HG02870 (cell line): ENCODE data around the gene GPATCH1.

ENCODE experiments used
- ATAC-seq: cut with Tn5 transposase; IDR thresholded peaks from one replicate; pipeline ENCODE4 v1.9.1; 2021; ENCODE audit warnings: mild to moderate bottlenecking, moderate library complexity; ENCODE audit not compliant: unreplicated experiment

GPATCH1 gene

DNA sequence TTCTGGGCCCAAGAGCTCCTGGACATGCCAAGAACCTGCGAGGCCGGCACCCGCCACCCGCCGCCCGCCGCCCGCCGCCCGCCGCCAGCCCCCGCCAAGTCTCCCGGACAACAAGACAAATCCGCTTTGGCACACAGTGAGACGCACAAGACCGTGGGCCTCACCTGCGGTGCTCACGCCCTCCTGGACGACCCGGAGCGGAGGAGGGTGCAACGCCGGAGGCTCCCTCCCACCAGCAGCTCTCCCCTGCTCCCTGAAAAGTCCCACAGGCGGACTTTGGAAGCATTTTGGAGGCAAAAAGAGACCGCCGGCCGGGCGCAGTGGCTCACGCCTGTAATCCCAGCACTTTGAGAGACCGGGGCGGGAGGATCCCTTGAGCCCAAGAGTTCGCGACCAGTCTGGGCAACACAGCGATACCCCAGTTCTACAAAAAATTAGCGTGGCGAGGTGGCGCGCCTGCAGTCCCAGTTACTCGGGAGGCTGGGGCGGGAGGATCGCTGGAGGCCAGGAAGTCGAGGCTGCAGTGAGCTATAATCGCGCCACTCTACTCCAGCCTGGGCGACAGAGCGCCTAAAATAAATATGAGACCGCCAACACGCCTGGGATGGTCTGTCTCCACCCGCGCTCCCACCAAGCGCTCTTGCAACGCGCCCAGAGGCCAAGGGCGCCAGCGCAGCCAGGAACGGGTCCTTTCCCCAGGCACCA lies 17.1 kb upstream of the GPATCH1 start:
- ATAC-seq: no peak

DNA sequence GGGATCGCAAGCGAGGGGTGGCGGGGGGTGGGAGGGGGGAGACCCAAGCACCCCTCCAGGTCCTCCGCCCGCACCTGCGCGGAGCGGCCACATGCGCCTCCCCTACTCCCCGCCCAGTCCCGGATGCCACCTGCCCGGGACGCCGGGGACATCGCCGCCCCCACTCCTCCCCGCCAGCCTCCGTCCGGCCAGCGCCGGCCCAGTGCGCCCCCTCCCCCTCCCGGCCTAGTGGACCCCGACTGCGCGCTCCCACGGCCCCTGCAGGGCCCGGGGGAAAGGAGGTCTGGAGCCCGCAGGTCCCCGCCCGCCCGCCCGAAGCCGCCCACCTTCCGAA lies 16.6 kb upstream of the GPATCH1 start:
- peak; percentile 34 for ATAC-seq

DNA sequence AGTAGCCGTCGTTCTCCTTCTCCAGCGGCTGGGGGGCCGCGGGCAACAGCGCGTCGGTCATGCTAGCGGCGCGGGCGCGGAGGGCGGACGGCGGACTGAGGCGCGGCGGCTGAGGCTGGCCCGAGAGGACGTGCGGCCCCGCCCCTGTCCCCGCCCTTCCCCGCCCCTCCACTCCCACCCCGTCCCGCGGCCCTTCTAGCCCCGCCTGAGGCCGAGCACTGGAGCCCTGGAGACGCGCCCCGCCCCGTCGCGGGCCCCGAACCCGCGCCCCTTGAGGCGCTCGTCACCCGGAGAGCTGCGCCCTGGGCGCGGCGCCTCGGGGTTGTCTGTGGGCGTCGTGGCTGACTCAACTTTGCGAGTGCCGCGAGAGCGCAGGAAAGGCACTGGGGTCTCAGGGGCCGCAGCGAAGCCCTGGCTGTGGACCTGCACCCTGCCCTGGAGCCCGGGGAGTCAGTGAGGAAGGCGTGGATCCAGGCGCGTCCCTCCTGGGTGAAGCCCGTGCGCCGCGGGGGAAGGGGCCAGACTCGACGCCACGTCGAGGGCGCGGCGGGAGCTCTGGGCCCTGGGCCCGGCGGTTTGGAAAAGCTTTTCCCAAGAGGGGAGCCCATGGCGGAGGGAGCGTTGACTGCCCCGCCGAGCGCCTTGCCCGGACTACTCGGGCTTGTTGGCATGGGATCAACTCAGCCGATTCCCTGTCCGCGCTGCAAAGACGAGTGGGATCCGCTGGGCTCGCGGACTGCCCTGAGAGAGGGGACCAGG lies 16.0 kb upstream of the GPATCH1 start, which contains the start of gene RHPN2:
TSS of gene RHPN2 (minus strand) at position 97 of the 759 bp plus-strand sequence. CDS start at position 61, 36 bp downstream.
- peak; percentile 74 for ATAC-seq

DNA sequence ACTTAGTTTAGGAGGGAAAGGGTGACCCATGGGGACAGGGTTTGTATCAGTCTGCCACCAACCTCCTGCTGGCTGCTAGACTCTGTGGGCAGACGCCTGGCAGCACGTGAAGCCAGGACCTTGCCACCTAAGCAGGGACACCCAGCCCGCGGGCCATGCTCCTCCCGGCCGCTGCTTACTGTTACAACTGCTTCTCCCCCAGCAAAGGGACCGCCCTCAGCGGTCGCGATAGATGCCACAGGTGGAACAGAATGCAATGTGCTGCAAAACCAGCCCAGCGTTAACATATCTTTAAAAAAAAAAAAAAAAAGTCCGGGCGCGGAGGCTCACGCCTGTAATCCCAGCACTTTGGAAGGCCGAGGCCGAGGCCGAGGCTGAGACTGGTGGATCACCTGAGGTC lies 14.4 kb upstream of the GPATCH1 start:
- ATAC-seq: no peak

GRCh38 chr19:33067121-33067520 lies 13.9 kb upstream of the GPATCH1 start:
- ATAC-seq: no peak

DNA sequence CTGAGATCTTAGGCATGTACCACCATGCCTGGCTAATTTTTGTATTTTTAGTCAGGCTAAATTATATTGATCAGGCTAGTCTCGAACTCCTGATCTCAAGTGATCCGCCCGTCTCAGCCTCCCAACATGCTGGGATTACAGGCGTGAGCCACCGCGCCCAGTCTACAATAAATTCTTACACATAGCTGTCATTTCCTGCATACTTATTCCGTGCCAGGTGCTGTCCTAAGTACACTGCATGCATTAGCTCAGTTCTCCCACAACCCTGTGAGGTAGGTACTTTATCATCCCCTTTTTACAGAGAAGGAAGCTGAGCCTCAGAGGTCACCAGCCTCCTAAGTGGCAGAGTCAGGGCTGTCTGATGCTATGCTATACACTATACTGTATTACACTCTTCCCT lies 9.1 kb upstream of the GPATCH1 start:
- ATAC-seq: no peak

DNA sequence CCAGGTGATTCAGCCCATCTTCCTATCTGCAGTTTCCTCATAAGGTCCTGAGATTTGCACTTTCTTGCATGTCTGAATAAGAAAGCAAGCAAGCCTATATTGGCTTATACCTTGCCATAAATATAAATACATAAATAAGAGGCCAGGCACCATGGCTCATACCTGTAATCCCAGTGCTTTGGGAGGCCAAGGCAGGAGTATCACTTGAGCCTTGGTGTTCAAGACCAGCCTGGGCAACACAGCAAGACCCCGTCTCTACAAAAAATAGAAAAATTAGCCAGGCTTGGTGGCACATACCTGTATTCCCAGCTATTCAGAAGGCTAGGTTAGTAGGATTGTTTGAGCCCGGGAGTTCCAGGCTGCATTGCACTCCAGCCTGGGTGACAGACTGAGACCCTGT lies 5.5 kb upstream of the GPATCH1 start:
- no peak for ATAC-seq

GRCh38 chr19:33085570-33086128 lies 4.7 kb downstream of the GPATCH1 start:
- no peak for ATAC-seq

- ATAC-seq: no peak
Measured at GRCh38 chr19:33086955-33087354, 6.0 kb downstream of the GPATCH1 start.

DNA sequence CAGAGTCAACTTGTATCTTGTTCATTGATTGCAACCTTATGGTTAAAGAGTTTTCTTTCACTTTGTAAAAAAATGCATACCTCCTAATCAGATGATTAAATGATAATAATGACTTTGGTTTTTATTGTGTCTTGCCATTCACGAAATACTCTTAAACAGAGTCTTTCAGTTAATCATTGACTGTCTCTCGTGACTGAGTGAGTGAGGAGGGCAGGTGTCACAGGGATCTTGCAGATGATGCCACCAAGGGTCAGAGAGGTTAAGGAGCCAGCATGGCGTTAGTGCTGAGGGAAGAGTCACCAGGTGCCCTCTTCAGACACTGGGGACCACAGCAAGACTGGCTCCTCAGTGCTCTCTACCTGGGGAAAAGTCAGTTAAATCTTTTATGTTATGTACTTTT lies 8.0 kb downstream of the GPATCH1 start:
- ATAC-seq: no peak

DNA sequence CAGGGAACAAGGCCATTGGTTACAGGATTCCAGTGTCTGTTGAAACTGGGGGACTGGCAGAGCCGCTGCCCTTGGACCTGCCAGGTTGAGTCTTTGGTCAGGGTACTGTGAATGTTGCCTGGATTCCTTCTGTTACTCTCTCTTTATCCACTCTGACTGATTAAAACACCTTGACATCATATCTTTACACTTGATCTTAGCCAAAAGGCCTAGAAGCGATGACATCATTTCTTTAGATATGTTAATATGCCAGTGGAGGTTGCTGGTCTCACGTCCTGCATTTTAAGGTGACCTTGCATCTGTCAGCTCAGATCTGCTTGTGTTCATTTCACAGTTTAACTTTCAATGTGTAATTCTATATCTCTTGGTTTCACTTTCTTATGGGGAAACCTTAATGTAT lies 9.2 kb downstream of the GPATCH1 start:
- ATAC-seq: no peak

GRCh38 chr19:33093420-33094210 lies 12.6 kb downstream of the GPATCH1 start:
- ATAC-seq: no peak

- no peak for ATAC-seq
Measured at GRCh38 chr19:33094436-33095067, 13.6 kb downstream of the GPATCH1 start.

DNA sequence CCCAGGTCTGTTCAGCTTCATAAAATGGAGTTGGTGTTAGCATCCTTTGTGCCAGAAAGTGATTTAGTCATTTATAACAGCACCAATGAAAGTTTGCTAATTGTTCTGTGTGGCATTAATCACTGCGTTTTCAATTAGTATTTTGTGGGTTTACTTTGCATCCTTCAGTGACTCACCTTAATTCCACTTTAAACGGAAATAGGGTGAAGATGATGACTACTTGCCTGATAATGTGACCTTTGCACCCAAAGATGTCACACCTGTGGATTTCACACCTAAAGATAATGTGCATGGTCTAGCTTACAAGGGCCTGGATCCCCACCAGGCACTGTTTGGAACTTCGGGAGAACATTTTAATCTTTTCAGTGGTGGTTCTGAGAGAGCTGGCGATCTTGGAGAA lies 15.0 kb downstream of the GPATCH1 start:
- ATAC-seq: no peak

DNA sequence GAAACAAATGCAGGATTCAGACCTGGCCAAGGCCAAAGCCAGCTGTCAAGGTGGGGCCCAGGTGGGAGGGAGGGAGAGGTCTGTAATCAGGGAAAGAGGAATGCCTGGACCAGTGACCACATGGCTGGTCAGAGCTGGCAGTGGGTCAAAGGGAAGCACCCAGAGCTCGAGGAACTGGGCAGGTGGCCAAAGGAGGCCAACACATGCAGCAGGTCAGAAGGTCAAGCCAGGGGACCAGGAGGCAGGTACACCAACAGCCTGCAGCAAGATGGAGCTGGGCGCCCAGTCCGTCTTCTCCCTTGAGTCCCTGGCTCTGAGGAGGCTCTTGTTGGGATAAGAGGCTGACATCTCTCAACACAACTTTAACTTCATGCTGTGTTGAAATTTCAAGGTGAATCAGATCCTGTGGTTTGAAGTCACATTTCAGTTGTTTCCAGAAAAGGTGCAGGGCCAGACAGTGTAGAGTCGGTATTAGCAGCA lies 17.1 kb downstream of the GPATCH1 start:
- ATAC-seq: no peak

DNA sequence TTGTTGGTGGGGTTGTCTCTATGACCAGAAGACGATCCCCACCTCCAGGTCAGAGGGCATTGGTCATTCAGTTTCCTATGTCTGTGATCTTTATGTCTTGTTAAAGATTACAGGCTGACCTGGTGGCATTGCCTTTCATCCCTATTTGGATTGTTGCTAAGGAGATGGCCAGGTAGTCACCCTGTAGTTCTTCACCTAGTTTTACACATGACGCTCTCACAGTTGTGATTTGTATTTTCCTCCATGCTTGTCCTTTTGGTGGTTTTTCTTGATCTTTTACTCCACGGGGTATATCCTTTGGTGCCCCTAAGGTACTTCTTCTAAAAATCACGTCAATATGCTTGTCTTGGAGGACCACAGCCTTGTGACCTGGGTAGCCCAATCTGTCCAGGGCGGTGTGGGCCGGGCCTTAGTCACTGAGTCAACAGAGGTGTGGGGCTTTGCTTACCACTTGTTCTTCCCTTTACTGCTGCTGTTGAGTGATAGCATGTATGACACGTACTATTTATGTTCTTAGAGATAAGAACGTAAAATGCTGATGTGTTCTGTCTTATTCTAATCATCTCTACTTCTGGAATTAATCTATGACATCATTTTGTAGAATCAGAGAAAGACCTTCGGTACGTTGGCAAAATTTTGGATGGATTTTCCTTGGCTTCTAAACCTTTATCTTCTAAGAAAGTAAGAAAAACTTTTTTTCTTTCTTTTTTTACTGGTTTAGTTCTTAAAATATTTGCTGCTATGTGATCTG lies 20.1 kb downstream of the GPATCH1 start:
- ATAC-seq: no peak

GRCh38 chr19:33102893-33103292 lies 21.9 kb downstream of the GPATCH1 start:
- ATAC-seq: no peak

- ATAC-seq: no peak
Measured at GRCh38 chr19:33108161-33108560, 27.2 kb downstream of the GPATCH1 start.

- ATAC-seq: no peak
Measured at GRCh38 chr19:33110137-33110910, 29.3 kb downstream of the GPATCH1 start.
